ENCODE data around the gene TRIM50.
"Not testable (repeated sequence)": the region's sequence is repeated elsewhere in the genome, so short reads cannot be mapped to it uniquely, and the experiment has no call there.

TRIM50 gene

GRCh38 chr7:73328696-73329095 lies 814 bp upstream of the TRIM50 start:
- peaks cover 16% of the 10 kb centered on the region for H3K4me1 ChIP-seq (ENCODE audit: low read length)
- no peak overlapping the region for H3K27ac ChIP-seq (ENCODE audit: low read length)
- H3K9ac ChIP-seq (ENCODE audit: low read length): no peak overlapping the region
- H3F3A ChIP-seq (ENCODE audit: insufficient read depth, low read length): no peaks in the 10 kb centered on the region
- no peak overlapping the region for H2AFZ ChIP-seq (ENCODE audit: low read length)
- no peaks in the 10 kb centered on the region for H3K27me3 ChIP-seq (replicated peaks; ENCODE audit: insufficient read depth, low read length)
- no peak for DNase-seq
- H3K4me2 ChIP-seq (ENCODE audit: low read depth, low read length): no peak overlapping the region
- no peaks in the 10 kb centered on the region for H4K20me1 ChIP-seq (ENCODE audit: insufficient read depth, low read length)
- TF ChIP-seq, protein P1, sequence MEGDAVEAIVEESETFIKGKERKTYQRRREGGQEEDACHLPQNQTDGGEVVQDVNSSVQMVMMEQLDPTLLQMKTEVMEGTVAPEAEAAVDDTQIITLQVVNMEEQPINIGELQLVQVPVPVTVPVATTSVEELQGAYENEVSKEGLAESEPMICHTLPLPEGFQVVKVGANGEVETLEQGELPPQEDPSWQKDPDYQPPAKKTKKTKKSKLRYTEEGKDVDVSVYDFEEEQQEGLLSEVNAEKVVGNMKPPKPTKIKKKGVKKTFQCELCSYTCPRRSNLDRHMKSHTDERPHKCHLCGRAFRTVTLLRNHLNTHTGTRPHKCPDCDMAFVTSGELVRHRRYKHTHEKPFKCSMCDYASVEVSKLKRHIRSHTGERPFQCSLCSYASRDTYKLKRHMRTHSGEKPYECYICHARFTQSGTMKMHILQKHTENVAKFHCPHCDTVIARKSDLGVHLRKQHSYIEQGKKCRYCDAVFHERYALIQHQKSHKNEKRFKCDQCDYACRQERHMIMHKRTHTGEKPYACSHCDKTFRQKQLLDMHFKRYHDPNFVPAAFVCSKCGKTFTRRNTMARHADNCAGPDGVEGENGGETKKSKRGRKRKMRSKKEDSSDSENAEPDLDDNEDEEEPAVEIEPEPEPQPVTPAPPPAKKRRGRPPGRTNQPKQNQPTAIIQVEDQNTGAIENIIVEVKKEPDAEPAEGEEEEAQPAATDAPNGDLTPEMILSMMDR (IDR thresholded peaks at IDR 0.05; ENCODE audit: low read length): no peak
- TF ChIP-seq EZH2 (optimal IDR thresholded peaks at IDR 0.05; ENCODE audit: low read depth, low read length) (no peak), EZH2phosphoT487 (IDR thresholded peaks at IDR 0.05; ENCODE audit: low read length) (no peak)
- H3K36me3 ChIP-seq (replicated peaks; ENCODE audit: insufficient read depth, low read length): no peaks in the 10 kb centered on the region
- no peaks in the 10 kb centered on the region for H3K9me3 ChIP-seq (replicated peaks; ENCODE audit: insufficient read depth, low read length)
- H3K79me2 ChIP-seq (ENCODE audit: low read length): no peaks in the 10 kb centered on the region
- H3K9me2 ChIP-seq (replicated peaks; ENCODE audit: insufficient read depth, low read length): no peaks in the 10 kb centered on the region
- H3K4me3 ChIP-seq (ENCODE audit: low read length): no peak overlapping the region

DNA sequence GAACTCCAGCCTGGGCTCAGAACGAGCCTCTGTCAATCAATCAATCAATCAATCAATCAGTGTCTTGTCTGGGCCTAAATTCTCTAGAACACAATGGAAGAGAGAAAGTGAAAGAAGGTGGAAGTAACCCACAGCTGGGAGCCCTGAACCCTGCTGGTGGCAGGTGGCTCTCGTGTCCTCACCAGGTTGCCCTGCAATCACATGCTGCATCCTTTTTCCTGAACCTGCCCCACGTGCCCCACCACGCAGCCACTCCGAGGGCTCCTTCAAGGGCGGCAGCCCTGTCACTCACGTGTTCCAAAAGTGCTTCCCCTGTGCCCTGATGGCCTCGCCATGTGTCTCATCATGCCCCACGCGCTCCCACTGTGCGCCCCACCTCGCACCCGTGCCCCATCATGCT lies 433 bp downstream of the TRIM50 start:
- not testable (repeated sequence) for H3F3A ChIP-seq (ENCODE audit: insufficient read depth, low read length); H3K36me3 ChIP-seq (replicated peaks; ENCODE audit: insufficient read depth, low read length); H3K9ac ChIP-seq (ENCODE audit: low read length); H3K4me2 ChIP-seq (ENCODE audit: low read depth, low read length); H3K4me3 ChIP-seq (ENCODE audit: low read length); H4K20me1 ChIP-seq (ENCODE audit: insufficient read depth, low read length); H2AFZ ChIP-seq (ENCODE audit: low read length); DNase-seq; H3K9me2 ChIP-seq (replicated peaks; ENCODE audit: insufficient read depth, low read length); H3K9me3 ChIP-seq (replicated peaks; ENCODE audit: insufficient read depth, low read length); H3K79me2 ChIP-seq (ENCODE audit: low read length); H3K27ac ChIP-seq (ENCODE audit: low read length); H3K27me3 ChIP-seq (replicated peaks; ENCODE audit: insufficient read depth, low read length)
- peaks cover 16% of the 10 kb centered on the region for H3K4me1 ChIP-seq (ENCODE audit: low read length)

- not testable (repeated sequence) for H3K4me1 ChIP-seq (ENCODE audit: low read length); H3K4me2 ChIP-seq (ENCODE audit: low read depth, low read length); H3F3A ChIP-seq (ENCODE audit: insufficient read depth, low read length); H2AFZ ChIP-seq (ENCODE audit: low read length); H3K36me3 ChIP-seq (replicated peaks; ENCODE audit: insufficient read depth, low read length); H3K9me2 ChIP-seq (replicated peaks; ENCODE audit: insufficient read depth, low read length); DNase-seq; H3K27me3 ChIP-seq (replicated peaks; ENCODE audit: insufficient read depth, low read length); H3K9me3 ChIP-seq (replicated peaks; ENCODE audit: insufficient read depth, low read length); H3K9ac ChIP-seq (ENCODE audit: low read length); H4K20me1 ChIP-seq (ENCODE audit: insufficient read depth, low read length); H3K79me2 ChIP-seq (ENCODE audit: low read length); H3K4me3 ChIP-seq (ENCODE audit: low read length); H3K27ac ChIP-seq (ENCODE audit: low read length)
Observed at GRCh38 chr7:73325424-73325823, 2.5 kb downstream of the TRIM50 start.

- not testable (repeated sequence) for H3K79me2 ChIP-seq (ENCODE audit: low read length); H4K20me1 ChIP-seq (ENCODE audit: insufficient read depth, low read length); H3K9me3 ChIP-seq (replicated peaks; ENCODE audit: insufficient read depth, low read length); H3K36me3 ChIP-seq (replicated peaks; ENCODE audit: insufficient read depth, low read length); H3K9me2 ChIP-seq (replicated peaks; ENCODE audit: insufficient read depth, low read length); H3K4me1 ChIP-seq (ENCODE audit: low read length); H3K9ac ChIP-seq (ENCODE audit: low read length); H3F3A ChIP-seq (ENCODE audit: insufficient read depth, low read length); H3K27me3 ChIP-seq (replicated peaks; ENCODE audit: insufficient read depth, low read length); H3K27ac ChIP-seq (ENCODE audit: low read length)
- H3K4me2 ChIP-seq (ENCODE audit: low read depth, low read length): peak overlapping the region; percentile 69
- TF ChIP-seq, protein P1 (IDR thresholded peaks at IDR 0.05; ENCODE audit: low read length): peak; percentile 56
- peak overlapping the region; percentile 78 for H2AFZ ChIP-seq (ENCODE audit: low read length)
- peak; percentile 51 for DNase-seq
- H3K4me3 ChIP-seq (ENCODE audit: low read length): peak overlapping the region; percentile 36; the same call in 1 of the 2 replicates
Observed at GRCh38 chr7:73324081-73324845, 3.6 kb downstream of the TRIM50 start.

GRCh38 chr7:73323434-73324080 lies 4.3 kb downstream of the TRIM50 start:
- not testable (repeated sequence) for H3K79me2 ChIP-seq (ENCODE audit: low read length); H3K4me1 ChIP-seq (ENCODE audit: low read length); H3K9ac ChIP-seq (ENCODE audit: low read length); H4K20me1 ChIP-seq (ENCODE audit: insufficient read depth, low read length); H3K27ac ChIP-seq (ENCODE audit: low read length); H3K27me3 ChIP-seq (replicated peaks; ENCODE audit: insufficient read depth, low read length); H3K36me3 ChIP-seq (replicated peaks; ENCODE audit: insufficient read depth, low read length); DNase-seq; H3K9me2 ChIP-seq (replicated peaks; ENCODE audit: insufficient read depth, low read length); H3K9me3 ChIP-seq (replicated peaks; ENCODE audit: insufficient read depth, low read length); H3F3A ChIP-seq (ENCODE audit: insufficient read depth, low read length)
- Histone ChIP-seq H3K4me2 (ENCODE audit: low read depth, low read length) (peak overlapping the region; percentile 69), H2AFZ (ENCODE audit: low read length) (peak overlapping the region; percentile 78), H3K4me3 (ENCODE audit: low read length) (peak overlapping the region; percentile 36; the same call in 1 of the 2 replicates)

DNA sequence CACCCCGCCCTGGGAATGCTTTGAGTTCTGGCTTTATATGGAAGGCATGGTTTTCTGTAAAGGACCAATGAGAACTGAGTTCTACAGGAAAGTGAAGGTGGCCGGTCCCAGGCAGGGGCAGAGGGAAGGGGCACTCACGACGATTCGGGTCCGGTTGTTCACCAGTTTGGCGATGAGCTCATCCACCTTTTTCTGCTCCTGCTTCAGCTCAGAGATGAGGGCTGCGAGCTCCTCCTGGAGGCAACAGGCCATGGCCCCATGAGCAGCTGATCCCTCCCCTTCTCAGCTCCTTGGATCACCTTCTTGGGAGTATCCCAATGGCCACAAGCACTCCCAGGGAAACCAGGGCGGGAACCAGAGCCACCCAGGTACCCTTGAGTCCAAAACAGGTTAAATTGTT lies 7.9 kb downstream of the TRIM50 start:
- not testable (repeated sequence) for H3K27ac ChIP-seq (ENCODE audit: low read length); H3F3A ChIP-seq (ENCODE audit: insufficient read depth, low read length)

More for the DNA sequence above, 7.9 kb downstream of the TRIM50 start:
- not testable (repeated sequence) for H3K9ac ChIP-seq (ENCODE audit: low read length); H3K4me3 ChIP-seq (ENCODE audit: low read length); H4K20me1 ChIP-seq (ENCODE audit: insufficient read depth, low read length); H3K36me3 ChIP-seq (replicated peaks; ENCODE audit: insufficient read depth, low read length); H3K79me2 ChIP-seq (ENCODE audit: low read length); DNase-seq; H3K4me2 ChIP-seq (ENCODE audit: low read depth, low read length); H3K9me2 ChIP-seq (replicated peaks; ENCODE audit: insufficient read depth, low read length); H3K9me3 ChIP-seq (replicated peaks; ENCODE audit: insufficient read depth, low read length); H2AFZ ChIP-seq (ENCODE audit: low read length); H3K4me1 ChIP-seq (ENCODE audit: low read length); H3K27me3 ChIP-seq (replicated peaks; ENCODE audit: insufficient read depth, low read length)

Measured in MM.1S (cell line).